Stimulated activated CD4-positive, alpha-beta T cell treated with anti-CD3 and anti-CD28 coated beads, Interleukin-1b, Interleukin-23, amount 100 ng/mL, for 24 hours (primary cell): Measurements from ENCODE around the gene MOB3B.

Source experiments
- DNase-seq, 4 experiments: peaks; one replicate each; pipeline ENCODE4 v3.0.0-alpha.2; 2020; ENCODE audit warnings: low read depth in 4 of 4, low spot score in 1 of 4

MOB3B gene

DNA sequence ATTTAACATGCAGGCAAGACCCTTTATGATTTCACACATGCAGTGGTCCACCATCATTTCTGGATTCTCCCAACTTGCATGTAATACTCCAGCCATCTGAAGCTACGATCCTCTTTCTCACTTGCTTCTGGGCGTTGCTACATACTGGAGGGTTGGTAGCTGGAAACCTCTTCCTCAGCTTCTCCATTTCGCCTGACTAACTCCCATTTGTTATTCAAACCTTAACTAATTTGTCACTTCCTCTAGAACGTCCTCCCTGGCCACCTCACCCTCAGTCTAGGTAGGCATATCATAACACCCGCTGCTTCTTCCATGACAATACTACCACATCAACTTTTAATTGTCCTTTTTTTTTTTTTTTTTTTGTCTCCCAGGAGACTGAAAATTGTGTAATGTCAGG is 160.0 kb downstream of the MOB3B start:
- DNase-seq = no peak

DNA sequence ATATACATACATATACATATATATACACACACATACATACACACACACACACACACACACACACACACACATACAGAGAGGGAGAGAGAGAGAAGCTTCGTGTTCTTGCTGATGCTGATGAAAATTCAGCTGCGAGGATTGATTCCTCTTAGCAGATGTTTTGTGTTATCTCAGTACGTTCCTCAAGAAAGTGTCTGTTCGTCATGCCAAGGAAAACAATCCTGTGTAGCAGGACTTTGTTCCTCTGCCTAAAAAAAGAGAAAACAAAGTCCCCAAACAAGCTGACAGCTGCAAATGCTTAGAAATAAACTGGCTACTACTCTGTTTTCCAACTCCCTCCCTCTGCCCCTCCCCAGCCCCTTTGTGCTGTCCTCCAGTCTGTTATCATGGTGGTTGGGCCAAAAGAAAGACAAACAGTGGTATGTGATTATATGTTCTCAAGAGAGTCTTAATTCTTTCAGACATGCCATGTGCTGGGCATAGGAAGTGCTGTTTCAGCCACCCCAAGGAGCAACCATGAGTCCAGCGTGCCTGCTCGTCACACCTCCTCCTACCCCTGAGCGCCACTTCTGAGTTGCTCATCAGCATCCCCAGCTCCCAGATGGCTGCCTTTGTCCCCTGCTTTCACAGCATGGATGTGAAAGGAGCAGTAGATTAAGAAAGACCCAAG is 161.2 kb downstream of the MOB3B start:
- DNase-seq = no peak

DNA sequence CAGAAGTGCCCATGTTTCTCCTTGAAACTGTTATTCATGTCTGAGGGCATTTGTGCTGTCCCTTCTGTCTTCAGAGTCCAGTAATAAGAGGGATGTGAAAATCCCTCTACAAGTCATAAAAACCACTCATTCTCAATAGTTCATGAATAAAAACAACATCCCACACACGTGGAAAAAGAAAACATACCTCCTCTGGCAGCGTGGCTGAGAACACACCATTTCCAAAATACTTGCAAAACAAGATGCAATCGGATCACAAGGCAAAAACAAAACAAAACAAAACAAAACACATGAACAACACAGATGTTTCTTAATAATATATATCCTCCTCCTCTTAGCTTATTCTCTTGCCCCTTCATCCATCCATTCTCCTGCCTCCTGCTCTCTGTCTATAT is 161.7 kb downstream of the MOB3B start:
- no peak for DNase-seq

DNA sequence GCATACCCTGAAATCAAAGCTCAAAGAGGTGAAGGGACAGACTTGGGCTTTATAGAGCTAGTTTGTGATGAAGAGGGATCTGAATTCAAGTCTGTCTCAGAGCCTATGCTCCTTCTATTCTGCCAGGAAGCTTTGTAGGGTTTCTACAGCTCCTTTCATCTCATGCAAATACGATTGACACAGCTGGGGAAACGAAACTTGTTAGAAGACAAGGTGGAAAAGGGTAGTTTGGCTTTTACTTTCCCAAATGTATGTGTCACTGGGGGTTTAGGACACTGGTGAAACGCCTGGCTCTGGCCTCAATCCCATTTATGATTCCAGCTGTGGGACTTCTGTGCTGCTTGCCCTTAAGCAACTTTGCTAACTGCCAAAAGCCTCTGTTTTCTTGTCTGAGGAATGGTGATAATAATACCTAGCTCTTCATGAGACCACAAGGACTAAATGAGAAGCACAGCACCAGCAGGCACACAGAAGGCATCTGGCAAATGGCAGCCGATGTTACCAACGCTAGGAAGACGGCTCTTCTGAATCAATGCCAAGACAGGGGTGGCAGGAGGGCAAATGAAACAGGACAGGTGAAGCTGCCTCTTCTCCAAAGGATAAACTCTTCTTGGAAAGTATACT is 162.3 kb downstream of the MOB3B start:
- DNase-seq = no peak

DNA sequence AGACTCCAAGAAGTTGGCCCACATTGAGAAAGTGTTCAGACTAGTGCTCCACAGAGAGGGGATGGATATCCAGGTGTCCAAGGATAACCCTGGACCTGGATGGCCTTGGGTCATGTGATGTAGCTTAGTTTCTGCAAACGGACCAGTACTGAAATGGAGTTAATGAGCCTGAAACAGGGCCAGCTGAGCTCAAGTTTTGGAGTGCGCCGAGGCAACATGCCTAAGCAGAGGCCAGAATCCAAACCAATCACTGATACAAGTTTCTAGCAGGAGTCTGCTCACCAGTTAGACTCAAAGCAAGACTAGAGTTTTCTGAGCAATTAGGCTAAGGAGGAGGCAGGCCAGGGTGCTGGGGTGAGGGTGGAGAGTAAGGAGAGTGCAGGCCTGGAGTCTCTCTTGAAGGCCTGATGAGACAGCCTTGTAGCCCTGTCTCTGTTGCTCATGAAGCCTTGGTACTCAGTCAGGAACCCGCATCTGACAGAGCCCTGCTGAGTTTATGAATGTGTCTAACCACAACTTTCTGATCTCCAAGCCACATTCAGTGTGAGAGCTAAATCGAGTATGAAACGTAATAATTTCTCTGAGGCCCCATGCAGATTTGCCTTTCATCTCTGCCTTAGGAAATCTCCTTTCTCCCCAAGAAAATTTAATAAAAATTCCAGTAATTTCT is 163.8 kb downstream of the MOB3B start:
- DNase-seq = peak in 3 of 4 experiments; percentile 13 to 46 (median 25)

DNA sequence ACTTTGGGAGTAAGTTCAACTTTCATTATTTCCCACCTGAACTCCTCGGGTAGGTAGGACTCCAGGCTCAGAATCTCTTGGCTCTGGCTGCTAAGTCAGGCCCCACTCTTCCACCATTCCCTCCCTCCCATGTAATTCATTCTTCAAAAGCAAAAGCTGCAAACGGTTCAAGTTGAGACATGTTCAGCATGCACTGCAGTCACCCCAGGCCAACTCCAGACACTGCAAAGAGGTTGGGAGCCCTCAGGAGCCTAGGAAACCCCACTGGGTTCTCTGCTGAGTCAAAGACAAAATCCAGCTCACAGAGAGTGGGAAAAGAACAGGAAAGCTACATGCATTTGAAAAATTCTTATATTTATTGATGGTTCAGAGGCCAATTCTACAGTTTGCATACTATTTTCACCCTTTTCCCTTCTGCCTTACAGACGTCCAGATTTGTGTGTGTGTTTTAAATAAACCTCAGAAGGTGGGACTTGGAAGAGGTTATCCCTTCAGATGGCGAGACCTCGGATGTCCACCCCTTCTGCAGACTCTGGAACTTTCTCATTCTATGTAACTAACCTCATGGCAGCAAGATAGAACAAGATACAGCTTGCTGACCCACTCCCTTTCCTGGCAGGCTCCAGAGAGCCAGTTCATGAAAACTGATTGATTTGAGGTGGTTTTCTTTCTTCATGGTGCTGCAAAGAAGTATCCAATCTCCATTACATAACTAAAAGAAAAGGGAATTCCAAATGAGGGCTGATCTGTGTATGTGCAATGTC is 167.0 kb downstream of the MOB3B start:
- DNase-seq = no peak

DNA sequence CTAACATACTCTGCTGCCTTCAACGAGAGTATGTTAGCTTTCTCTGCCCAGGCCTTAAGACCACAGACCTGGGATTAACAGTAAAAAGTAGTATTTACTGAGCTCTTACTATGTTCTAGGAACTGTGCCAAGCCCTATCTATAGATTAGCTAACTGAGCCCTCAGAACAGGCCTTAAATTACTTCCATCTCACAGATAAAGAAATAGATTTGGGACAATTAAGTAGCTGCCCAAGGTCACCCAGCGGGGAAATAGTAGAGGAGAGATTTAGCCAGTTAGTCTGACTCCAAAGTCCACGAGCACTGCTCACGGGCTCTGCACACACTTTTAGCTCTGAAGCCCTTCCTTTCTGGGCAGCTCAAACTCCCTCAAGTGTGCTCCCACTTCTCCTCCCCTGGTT is 168.1 kb downstream of the MOB3B start:
- no peak for DNase-seq

DNA sequence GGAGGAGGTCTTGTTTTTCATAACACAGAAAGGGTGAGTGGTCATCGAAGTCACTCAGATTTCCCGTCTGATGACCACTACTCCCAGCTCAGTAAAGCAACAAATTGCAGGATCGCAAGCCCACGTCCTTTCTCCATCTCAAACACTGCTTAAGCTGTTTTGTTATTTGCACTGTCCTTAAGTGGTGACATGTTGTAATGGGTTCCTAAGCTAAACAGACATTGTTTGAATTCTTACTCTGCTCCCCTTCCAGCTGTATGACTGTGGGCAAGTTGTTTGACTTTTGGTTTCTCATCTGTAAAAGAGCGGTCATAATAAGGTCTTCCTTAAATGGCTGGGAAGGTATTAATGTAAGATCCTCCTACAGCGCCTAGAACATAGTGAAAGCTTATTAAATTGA is 169.9 kb downstream of the MOB3B start:
- DNase-seq = no peak

DNA sequence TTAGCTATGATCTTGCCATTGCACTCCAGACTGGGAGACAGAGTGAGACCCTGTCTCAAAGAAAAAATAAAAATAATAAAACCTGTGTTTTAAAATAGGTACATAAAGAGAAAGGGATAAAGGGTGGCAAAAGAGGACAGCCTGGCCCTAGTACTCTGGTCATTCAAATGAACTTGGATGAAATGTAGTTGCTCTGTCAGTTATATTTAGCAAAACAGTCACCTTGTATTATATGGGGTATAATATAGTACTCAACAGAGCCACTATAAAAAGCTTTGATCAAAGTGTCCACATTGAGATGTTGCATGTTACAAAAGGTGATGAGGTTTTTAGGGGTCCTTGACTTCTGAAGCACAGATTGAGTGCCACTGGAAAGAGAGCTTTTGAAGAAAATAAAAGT is 171.6 kb downstream of the MOB3B start:
- DNase-seq = no peak

DNA sequence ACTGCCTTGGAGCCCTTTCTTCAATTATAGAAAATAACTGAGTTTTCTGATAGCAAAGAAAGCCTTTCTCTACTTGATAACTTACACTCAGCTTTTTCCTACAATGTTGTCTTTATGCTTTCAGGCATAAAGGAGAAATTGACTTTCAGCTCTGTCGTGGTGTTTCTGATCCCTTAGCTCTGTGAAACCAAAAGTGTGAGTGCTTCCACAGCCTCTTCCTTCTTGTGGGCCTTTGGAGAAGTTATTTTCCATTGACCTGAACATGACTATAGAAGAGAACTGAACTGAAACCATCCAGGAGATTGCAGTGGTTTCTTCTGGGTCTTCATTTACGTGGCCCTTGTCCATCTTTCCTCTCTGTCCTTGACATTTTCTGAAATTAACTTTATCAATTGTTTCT is 173.2 kb downstream of the MOB3B start:
- DNase-seq = no peak

DNA sequence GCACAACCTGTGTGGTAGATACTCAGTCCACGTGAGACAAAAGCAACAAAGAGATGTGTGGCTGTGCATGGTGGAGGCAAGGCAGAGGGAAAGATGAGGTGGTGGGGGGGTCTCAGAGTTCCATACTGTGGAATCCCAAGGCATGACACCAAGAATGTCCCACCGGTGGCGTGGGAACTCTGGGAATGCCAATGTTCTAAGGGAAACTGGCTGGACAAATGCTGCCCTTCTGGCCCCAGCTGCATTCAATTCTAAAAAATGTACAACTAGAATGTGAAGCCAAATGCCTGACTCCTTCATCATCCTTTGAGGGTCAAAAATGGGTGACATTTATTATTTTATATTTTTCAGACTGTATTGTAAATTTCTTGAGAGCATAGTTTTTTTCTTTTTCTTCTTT is 174.4 kb downstream of the MOB3B start:
- DNase-seq = no peak

DNA sequence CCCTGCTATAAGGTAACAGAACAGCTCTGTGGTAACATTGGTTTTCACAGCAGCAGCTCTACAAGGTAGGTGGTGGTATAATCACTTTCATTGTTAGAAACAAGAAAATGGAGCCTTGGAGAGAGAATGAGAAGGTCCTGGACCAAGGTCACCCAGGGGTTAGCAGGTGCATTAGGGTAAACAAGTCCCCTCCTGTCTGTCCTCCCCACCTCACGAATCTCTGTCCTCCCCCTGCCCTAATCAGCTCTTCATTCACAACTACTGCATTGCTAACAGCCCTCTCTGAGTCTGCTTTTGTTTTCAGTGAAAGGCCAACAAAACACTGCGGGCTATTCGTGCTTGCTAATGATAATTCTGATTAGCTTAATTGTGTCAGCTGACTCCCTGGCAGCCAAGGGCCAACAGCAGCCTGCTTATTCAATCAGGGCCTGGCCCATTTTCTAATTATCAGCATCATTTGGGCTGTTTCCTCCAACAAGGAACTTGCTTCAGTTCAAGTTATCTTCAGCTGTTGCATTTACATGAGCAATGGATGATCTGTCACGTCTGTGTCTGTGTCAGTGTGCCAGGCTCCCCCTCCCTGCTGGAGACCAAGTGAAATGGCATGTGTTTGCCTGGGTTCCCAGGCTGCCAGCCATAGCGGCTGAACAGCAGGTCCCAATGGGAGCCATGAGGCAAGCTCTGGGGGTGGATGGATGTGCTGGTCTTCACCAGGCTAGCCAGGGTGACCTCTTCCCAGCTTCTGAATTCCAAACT is 176.0 kb downstream of the MOB3B start:
- DNase-seq = no peak

DNA sequence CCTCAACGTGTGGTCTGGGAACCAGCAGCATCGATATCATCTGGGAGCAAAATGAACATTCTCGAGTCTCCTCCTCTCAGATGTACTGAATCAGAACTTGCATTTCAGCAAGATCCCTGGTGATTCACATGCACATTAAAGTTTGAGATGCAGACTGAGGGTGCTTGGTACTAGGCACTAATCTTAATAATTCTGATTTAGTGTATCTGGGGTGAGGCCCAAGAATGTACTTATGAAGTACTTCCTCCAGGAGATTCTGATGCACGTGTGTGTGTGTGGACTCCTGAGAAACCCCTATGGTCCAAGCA is 176.5 kb downstream of the MOB3B start:
- DNase-seq = no peak

DNA sequence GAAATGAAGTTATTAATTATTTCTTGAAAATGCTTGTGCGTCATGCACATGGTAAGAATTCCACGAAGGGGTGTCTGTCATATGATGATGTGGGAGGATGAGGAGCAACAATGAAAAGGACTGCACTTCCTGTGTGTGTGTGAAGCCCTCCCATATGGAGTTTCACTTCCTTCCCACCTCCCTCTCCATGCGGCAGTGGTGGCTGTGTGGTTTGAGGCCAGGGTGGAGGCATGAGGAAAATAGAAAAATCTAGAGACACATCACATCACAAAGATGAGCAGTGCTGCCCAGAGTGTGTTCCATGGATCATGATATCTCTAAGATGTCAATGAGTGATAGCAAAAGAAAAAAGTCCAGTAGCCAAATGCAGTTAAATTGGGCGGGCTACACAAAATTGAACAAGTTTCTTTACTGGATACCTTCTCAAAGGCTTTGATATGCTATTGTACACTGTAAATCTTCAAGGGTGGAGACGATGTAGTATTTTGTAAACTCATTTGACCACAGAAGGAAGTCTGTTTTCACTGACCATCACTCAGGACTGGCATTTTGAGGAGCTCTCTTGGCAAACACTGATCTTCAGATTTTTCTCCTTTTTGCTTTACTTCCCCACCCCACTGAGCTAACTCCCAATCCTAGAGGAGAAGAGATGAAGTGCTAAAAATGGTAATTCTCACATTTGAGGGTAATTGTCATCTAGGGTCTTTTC is 177.0 kb downstream of the MOB3B start:
- no peak for DNase-seq

DNA sequence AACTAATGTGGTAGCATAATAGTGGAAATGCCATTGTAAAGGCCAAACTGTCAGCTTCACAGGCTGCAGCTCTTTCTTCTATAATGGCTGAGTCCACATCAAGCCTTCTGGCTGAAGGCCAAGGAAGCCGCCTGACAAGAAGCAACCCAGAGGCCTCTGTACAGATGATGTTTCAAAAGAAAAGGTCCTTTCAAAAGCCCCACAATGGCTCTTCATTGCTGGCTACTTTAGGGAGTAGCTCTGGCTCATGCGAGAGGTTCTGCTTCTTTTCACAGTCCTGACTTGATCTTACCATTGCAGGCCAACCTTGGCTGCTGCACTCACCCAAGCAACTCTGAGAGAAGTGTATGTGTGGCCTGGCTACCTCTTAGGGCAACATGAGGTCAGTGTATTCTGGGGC is 178.2 kb downstream of the MOB3B start:
- DNase-seq = no peak

DNA sequence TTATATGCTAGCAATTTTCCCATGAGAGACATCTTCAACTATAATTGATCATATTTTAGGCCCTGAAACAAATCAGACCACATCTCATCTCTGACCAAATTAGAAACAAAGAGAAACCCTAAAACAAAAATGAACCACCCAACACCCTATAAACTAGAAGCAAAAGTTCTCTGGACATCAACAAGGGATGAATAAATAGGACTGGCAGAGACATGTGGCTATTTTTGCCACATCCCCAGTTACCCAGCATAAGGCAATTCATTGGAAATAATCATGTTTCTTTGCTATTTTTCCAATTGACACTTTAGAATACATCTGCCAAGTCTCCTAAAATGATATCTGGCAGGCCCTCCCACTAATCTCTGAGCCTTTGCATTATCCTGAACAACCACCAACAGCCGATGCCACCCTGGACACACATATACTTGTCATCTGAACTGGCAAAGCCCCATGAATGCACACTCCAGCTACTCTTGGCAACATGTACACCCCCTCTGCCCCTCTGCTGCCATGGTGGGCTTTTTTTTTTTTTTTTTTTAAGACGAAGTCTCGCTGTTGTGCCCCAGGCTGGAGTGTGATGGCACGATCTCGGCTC is 179.1 kb downstream of the MOB3B start:
- DNase-seq = no peak

DNA sequence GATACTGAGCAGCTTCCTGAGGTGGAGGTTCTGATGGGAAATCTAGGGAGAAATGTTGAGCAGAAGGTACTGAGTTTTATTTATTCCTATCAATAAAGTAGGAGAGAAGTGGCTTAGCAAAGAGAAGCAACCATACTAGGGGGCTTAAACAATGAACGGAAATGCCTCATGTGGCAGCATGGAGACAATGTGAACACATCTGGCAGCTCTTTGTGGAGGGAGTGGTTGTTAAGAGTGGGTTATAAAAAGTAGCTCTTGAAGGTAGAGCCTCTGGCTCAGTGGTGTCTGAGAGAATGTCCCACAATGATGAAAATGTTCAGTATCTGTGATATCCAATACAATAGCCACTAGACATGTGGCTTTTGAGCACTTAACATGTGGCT is 179.9 kb downstream of the MOB3B start:
- DNase-seq = no peak

DNA sequence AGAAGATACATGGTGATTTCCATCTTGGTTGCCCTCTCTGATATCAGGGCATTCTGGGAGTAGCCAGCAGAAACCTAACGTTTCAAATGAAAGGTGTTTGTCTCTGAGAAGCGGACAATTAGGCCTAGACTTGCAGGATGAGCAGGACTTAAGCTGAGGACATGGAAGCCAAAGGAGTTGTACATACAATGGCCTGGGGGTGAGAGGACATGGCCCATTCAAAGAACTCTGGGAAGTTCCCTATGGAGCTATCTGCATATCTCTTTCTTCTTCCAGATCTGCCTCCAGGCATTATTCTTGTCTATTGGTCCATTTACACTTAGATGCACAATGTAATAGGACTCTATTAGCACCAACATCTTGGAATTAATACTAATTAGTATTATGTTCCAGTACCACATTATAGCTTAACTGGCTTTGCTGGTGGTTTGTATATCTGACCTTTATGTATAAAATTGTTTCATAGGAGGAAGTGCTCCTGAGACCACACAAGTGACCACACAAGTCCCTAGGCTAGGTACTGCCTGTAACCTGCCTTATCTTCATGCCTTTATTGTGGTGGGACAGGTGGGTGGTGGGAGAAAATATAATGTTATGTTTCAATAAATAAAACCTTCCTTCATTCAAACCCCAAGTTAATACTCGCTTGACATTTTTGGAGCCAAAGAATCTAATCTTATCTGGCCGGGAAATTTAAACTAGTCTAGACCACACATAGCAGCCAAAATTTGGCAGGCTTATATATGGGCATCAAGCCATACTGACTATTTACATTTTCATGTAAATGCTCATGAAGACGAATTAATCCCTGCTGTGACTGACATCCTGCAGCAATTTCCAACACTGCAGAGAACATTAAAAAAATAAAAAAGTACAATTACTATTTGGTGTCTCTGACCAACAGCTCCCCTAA is 180.6 kb downstream of the MOB3B start:
- DNase-seq = no peak

DNA sequence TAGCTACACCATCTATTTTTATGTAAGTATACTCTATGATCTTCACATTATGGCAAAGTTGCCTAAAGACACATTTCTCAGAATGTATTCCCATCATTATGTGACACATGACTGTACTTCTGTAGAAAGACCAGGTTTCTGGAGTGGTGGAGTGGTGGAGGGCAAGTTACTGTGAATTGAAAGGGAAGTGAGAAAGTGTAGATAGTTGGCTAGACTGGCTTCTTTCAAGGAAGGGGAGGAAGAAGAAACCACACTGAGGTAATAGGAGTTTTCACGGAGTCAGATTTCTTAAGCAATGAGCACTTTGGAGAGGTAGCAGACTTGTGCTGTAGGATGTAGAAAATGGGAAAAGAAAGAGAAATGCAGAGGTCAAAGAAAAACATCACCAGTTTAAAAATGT is 181.7 kb downstream of the MOB3B start:
- DNase-seq = no peak
